HepG2 (cell line): ENCODE data around the gene FUT3. TPM values are rescaled to one million over a fixed set of nuclear protein-coding genes. Genes with fewer than 3 reads are reported as not detected.

ENCODE experiments used
- CHCHD3 ChIP-seq: sonication (generic); formaldehyde crosslinking; IDR thresholded peaks from 2 replicates; pipeline ENCODE4 v1.8.0; 2022; ENCODE audit warnings: mild to moderate bottlenecking, missing genetic modification reagents, moderate library complexity
- CREB1 ChIP-seq, 2 experiments: fragments of 450-650 bp in 1 of 2; IDR thresholded peaks; 2 replicates each; pipeline ENCODE4 v1.6.1; 2016 to 2017; ENCODE audit warnings: control low read depth in 1 of 2, mild to moderate bottlenecking in 1 of 2, missing compliant biosample characterization in 1 of 2, missing genetic modification characterization in 1 of 2
- MYPOP ChIP-seq: sonication (generic); formaldehyde crosslinking; IDR thresholded peaks from 2 replicates; pipeline ENCODE4 v1.8.1; 2023; ENCODE audit warnings: mild to moderate bottlenecking, moderate library complexity, missing genetic modification reagents
- POLR2G ChIP-seq: fragments of 200-400 bp; formaldehyde crosslinking; IDR thresholded peaks from 2 replicates; pipeline ENCODE4 v1.6.1; 2018; ENCODE audit warnings: mild to moderate bottlenecking, low read depth, low read length, moderate library complexity
- RARA ChIP-seq: IDR thresholded peaks from 2 replicates; pipeline ENCODE4 v1.6.1; 2016; ENCODE audit warnings: missing genetic modification reagents, missing compliant biosample characterization
- STAG1 ChIP-seq: sonication (generic); formaldehyde crosslinking; IDR thresholded peaks from 2 replicates; pipeline ENCODE4 v1.4.0; 2020; ENCODE audit warnings: missing genetic modification reagents
- ZNF318 ChIP-seq: sonication (generic); formaldehyde crosslinking; IDR thresholded peaks from 2 replicates; pipeline ENCODE4 v1.4.0; 2020; ENCODE audit warnings: mild to moderate bottlenecking, missing genetic modification reagents
- ZNF335 ChIP-seq: sonication (generic); formaldehyde crosslinking; IDR thresholded peaks from 2 replicates; pipeline ENCODE4 v1.4.0; 2020; ENCODE audit warnings: missing genetic modification reagents
- ZNF33A ChIP-seq: sonication (generic); formaldehyde crosslinking; IDR thresholded peaks from 2 replicates; pipeline ENCODE4 v1.5.1; 2020; ENCODE audit warnings: missing genetic modification reagents, mild to moderate bottlenecking, moderate library complexity, borderline replicate concordance
- ZNF574 ChIP-seq: sonication (generic); formaldehyde crosslinking; IDR thresholded peaks from 2 replicates; pipeline ENCODE4 v1.4.0; 2020; ENCODE audit warnings: missing genetic modification reagents
- ZNF768 ChIP-seq: sonication (generic); formaldehyde crosslinking; IDR thresholded peaks from 2 replicates; pipeline ENCODE4 v1.4.0; 2020; ENCODE audit warnings: missing genetic modification reagents
- ZNF891 ChIP-seq: sonication (generic); formaldehyde crosslinking; IDR thresholded peaks from 2 replicates; pipeline ENCODE4 v1.5.0; 2020; ENCODE audit warnings: mild to moderate bottlenecking, missing genetic modification reagents
- ZSCAN25 ChIP-seq: sonication (generic); formaldehyde crosslinking; IDR thresholded peaks from 2 replicates; pipeline ENCODE4 v1.8.0; 2022; ENCODE audit warnings: mild to moderate bottlenecking, missing genetic modification reagents
- polyA plus RNA-seq, 8 experiments: library from polyadenylated mRNA; depleted of rRNA in 3 of 8; stranded (reverse) in 7 of 8; unstranded in 1 of 8; fragments of >200 nt; fragmentation: Illumina TruSeq in 4 of 8; extraction: Trizol in 4 of 8; gene quantifications; 2 replicates each; pipeline versions ENCODE4 v1.2.1 to v1.2.3, GENCODE V29; 2011 to 2016; ENCODE audit warnings: low read depth in 4 of 8, missing spikeins in 1 of 8, mixed read lengths in 1 of 8; ENCODE audit not compliant: insufficient read depth in 1 of 8
- total RNA-seq, 5 experiments: library from RNA; depleted of rRNA; stranded (reverse); fragments of >200 nt; fragmentation: Illumina TruSeq; extraction: Trizol; gene quantifications; 2 replicates each; pipeline ENCODE4 v1.2.3, GENCODE V29; 2016; ENCODE audit warnings: low read depth in 1 of 5

Gene FUT3
- total and polyA plus RNA-seq, 2 of the 13 experiments (the other 11 are each of a cell fraction or from before 2014, with no cell fraction given) = 0.53 to 1.1 TPM

- 0 out of 2 replicates have a peak, but pooled peaks have one; percentile 50 for TF ChIP-seq ZNF318 (CRISPR knock-in tag)
- TF ChIP-seq ZNF33A (CRISPR knock-in tag) = no peak
- peak; percentile 75 for TF ChIP-seq CREB1 (IDR thresholded peaks at IDR 0.05)
- TF ChIP-seq CREB1 (CRISPR knock-in tag; IDR thresholded peaks at IDR 0.05) = no peak
- no peak for TF ChIP-seq ZSCAN25 (CRISPR knock-in tag)
- peak; percentile 97 for TF ChIP-seq STAG1 (CRISPR knock-in tag)
- peak; percentile 48; the same call in 1 of the 2 replicates for TF ChIP-seq ZNF768
- TF ChIP-seq RARA (CRISPR knock-in tag) = 0 out of 2 replicates have a peak, but pooled peaks have one; percentile 26
- peak; percentile 73; the same call in 1 of the 2 replicates for TF ChIP-seq POLR2G
- 0 out of 2 replicates have a peak, but pooled peaks have one; percentile 37 for TF ChIP-seq CHCHD3 (CRISPR knock-in tag)
- TF ChIP-seq ZNF335 (CRISPR knock-in tag) = no peak
- TF ChIP-seq MYPOP (CRISPR knock-in tag) = peak; percentile 74; the same call in 1 of the 2 replicates
- peak; percentile 50; the same call in 1 of the 2 replicates for TF ChIP-seq ZNF574 (CRISPR knock-in tag)
- TF ChIP-seq ZNF891 = peak; percentile 29; the same call in 1 of the 2 replicates
Measured at GRCh38 chr19:5891938-5892771, 40.9 kb upstream of the FUT3 start (continued).
